AG08396 (cell line): Measurements from ENCODE around the gene COPS9.

ENCODE experiments used
- DNase-seq: peaks from one replicate; pipeline ENCODE4 v3.0.0; 2012; ENCODE audit warnings: low spot score, mixed read lengths

The COPS9 gene

GRCh38 chr2:240166191-240166590, 30.1 kb upstream of the COPS9 start:
- no peak for DNase-seq

GRCh38 chr2:240165661-240166060, 29.6 kb upstream of the COPS9 start:
- no peak for DNase-seq

- no peak for DNase-seq
Measured at GRCh38 chr2:240165034-240165433, 28.9 kb upstream of the COPS9 start.

- no peak for DNase-seq
Measured at GRCh38 chr2:240164586-240164985, 28.5 kb upstream of the COPS9 start.

- no peak for DNase-seq
Measured at GRCh38 chr2:240163844-240164574, 27.9 kb upstream of the COPS9 start.

GRCh38 chr2:240162939-240163714, 27.0 kb upstream of the COPS9 start:
- no peak for DNase-seq

GRCh38 chr2:240162531-240162930, 26.4 kb upstream of the COPS9 start:
- no peak for DNase-seq

- no peak for DNase-seq
Measured at GRCh38 chr2:240162032-240162431, 25.9 kb upstream of the COPS9 start.

GRCh38 chr2:240161087-240161750, 25.1 kb upstream of the COPS9 start:
- DNase-seq: no peak

- no peak for DNase-seq
Measured at GRCh38 chr2:240160291-240161086, 24.4 kb upstream of the COPS9 start.

GRCh38 chr2:240159251-240159839, 23.2 kb upstream of the COPS9 start:
- no peak for DNase-seq

- DNase-seq: no peak
Measured at GRCh38 chr2:240157147-240157470, 21.0 kb upstream of the COPS9 start.

GRCh38 chr2:240156435-240157146, 20.5 kb upstream of the COPS9 start:
- DNase-seq: no peak

- no peak for DNase-seq
Measured at GRCh38 chr2:240155745-240156390, 19.8 kb upstream of the COPS9 start.

- DNase-seq: no peak
Measured at GRCh38 chr2:240155048-240155744, 19.1 kb upstream of the COPS9 start.

- DNase-seq: no peak
Measured at GRCh38 chr2:240154606-240155005, 18.5 kb upstream of the COPS9 start.

GRCh38 chr2:240153418-240153817, 17.3 kb upstream of the COPS9 start:
- DNase-seq: no peak

- no peak for DNase-seq
Measured at GRCh38 chr2:240151477-240152031, 15.4 kb upstream of the COPS9 start.

- peak; percentile 80 for DNase-seq
Measured at GRCh38 chr2:240149943-240150784, 14.1 kb upstream of the COPS9 start.
